MG63 (cell line): ENCODE measurements around the gene MAST1. TPM values are rescaled to one million over a fixed set of nuclear protein-coding genes. Genes with fewer than 3 reads are reported as not detected.
"Not testable (repeated sequence)": the region's sequence is repeated elsewhere in the genome, so short reads cannot be mapped to it uniquely, and the experiment has no call there.

Experiments used
- DNase-seq: peaks from one replicate; pipeline ENCODE4 v3.0.0-alpha.2; 2020
- H3K27me3 ChIP-seq: fragments of 250-450 bp; sonication (Bioruptor Pico); 2 replicates; pipeline ENCODE4 v1.5.1; 2020; ENCODE audit warnings: mild to moderate bottlenecking, moderate library complexity
- H3K36me3 ChIP-seq: fragments of 250-450 bp; sonication (Bioruptor Pico); 2 replicates; pipeline ENCODE4 v1.5.1; 2020; ENCODE audit warnings: mild to moderate bottlenecking, moderate library complexity
- H3K4me3 ChIP-seq: fragments of 250-450 bp; sonication (Bioruptor Pico); 2 replicates; pipeline ENCODE4 v1.5.1; 2020; ENCODE audit warnings: mild to moderate bottlenecking, moderate library complexity
- H3K9me3 ChIP-seq: fragments of 250-450 bp; sonication (Bioruptor Pico); 2 replicates; pipeline ENCODE4 v1.5.1; 2020; ENCODE audit warnings: mild to moderate bottlenecking, moderate library complexity
- total RNA-seq: library from RNA; depleted of rRNA; stranded (reverse); fragments of >200 nt; shearing (Covaris generic); gene quantifications from 2 replicates; pipeline ENCODE4 v1.2.3, GENCODE V29; 2014; ENCODE audit warnings: low replicate concordance

Gene MAST1
- total RNA-seq, 1 experiment from 2014 or later: 3.4 TPM

DNA sequence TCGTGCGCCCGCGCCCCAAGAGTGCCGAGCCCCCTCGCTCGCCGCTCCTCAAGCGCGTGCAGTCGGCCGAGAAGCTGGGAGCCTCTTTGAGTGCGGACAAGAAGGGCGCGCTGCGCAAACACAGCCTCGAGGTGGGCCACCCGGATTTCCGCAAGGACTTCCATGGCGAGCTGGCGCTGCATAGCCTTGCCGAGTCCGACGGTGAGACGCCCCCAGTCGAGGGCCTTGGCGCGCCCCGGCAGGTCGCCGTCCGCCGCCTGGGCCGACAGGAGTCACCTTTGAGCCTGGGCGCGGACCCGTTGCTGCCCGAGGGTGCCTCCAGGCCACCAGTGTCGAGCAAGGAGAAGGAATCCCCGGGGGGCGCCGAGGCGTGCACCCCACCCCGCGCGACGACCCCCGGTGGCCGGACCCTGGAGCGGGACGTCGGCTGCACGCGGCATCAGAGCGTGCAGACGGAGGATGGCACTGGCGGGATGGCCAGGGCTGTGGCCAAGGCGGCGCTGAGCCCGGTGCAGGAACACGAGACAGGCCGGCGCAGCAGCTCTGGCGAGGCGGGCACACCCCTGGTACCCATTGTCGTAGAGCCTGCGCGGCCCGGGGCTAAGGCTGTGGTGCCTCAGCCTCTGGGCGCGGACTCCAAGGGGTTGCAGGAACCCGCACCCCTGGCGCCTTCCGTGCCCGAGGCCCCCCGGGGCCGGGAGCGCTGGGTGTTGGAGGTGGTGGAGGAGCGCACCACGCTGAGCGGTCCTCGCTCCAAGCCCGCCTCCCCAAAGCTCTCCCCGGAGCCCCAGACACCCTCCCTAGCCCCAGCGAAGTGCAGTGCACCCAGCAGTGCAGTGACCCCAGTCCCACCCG is 35.8 kb downstream of the MAST1 start:
- no peak for DNase-seq
- Histone ChIP-seq H3K4me3 (no peak overlapping the region), H3K9me3 (no peaks in the 10 kb centered on the region; the same call in none of the 2 replicates), H3K27me3 (peaks cover 20% of the 10 kb centered on the region), H3K36me3 (no peaks in the 10 kb centered on the region; the same call in 1 of the 2 replicates)

DNA sequence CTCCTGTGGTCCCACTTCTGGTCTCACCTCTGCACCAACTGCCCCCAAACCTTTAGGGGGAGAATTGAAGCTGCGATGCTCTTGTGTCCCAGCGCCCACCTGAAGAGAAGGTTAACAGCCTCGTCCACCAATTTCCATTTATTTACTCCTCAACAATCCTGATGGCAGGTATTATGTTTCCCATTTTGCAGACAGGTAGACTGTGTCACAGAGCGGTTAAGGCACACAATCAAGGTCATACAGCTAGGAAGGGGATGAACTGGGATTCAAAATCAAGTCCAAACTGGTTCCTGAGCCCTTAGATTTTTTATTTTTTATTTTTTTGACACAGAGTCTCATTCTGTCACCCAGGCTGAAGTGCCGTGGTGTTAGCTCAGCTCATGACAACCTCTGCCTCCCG is 36.8 kb downstream of the MAST1 start:
- Histone ChIP-seq H3K4me3 (no peak overlapping the region), H3K9me3 (no peaks in the 10 kb centered on the region; the same call in none of the 2 replicates)
- DNase-seq: no peak

DNA sequence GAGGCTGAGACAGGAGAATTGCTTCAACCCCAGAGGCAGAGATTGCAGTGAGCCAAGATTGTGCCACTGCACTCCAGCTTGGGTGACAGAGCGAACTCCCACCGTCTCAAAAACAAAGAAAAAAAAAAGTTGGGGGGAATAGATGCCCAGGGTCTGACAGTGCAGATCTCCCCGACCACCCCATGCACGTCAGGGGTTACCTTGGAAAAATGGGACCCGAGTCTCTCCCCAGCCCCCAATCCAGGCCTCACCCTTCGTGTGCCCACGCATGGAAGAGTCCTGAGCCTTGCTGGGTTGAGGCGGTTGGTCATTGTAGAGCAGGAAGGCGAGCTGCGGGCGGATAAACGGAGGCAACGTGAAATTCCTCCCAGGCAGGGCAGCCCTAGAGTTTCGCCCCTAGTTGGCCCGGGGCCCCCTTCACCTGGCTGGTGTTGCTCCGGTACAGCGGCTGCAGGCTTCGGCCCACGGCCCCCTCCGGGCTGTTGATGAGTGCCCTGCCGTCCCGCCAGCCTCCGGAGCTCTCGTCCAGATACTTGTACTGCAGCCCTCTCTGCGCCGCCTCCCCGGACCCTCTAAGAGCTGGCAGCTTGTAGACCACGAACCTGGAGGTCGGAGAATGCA is 42.3 kb downstream of the MAST1 start:
- peaks cover 16% of the 10 kb centered on the region for H3K27me3 ChIP-seq
- H3K36me3 ChIP-seq: no peaks in the 10 kb centered on the region; the same call in 1 of the 2 replicates
- peaks cover 37% of the 10 kb centered on the region for H3K9me3 ChIP-seq
- no peak for DNase-seq
- peak overlapping the region; percentile 46 for H3K4me3 ChIP-seq

More for the DNA sequence above, 36.8 kb downstream of the MAST1 start:
- Histone ChIP-seq H3K27me3 (peaks cover 20% of the 10 kb centered on the region), H3K36me3 (no peaks in the 10 kb centered on the region; the same call in 1 of the 2 replicates)

DNA sequence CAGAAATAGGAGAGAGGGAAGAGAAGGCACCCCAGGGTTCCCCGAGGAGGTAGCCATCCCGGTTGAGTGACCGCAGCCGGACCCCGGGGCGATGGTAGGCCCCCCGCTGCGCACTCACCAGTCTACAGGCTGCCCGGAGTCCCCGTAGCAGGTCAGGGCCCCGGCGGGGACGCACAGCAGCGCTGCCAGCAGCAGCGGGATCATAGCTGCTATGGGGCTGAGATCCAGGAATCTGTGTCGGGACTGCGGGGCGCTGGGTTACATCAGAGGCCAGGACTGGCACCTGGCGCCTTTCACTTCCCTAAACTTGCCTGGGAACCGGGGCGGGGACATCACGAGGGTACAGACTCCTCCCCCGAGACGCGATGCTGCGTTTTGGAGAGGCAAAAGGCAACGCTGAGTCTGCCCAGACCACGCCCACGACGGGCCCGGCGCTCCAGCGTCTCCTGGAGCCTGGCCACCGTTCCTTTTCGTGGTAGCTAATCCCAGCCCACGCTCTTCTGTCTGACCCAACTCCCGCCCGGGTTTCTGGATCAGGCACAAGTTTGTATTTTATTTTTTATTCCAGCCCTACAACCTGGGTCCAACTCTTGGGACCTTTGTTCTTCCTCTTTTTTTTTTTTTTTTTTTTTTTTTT is 43.0 kb downstream of the MAST1 start, which contains the start of gene DNASE2:
Gene DNASE2, minus strand, starts transcription at position 278 of the 637 bp plus-strand sequence. Its CDS starts 74 bp downstream, at position 204.
- peaks cover 37% of the 10 kb centered on the region for H3K9me3 ChIP-seq
- peak within 1 kb of the TSS; percentile 46 for H3K4me3 ChIP-seq
- H3K27me3 ChIP-seq: peaks cover 23% of the 10 kb centered on the region
- peak; percentile 99 for DNase-seq
- H3K36me3 ChIP-seq: no peaks in the 10 kb centered on the region; the same call in 1 of the 2 replicates

DNA sequence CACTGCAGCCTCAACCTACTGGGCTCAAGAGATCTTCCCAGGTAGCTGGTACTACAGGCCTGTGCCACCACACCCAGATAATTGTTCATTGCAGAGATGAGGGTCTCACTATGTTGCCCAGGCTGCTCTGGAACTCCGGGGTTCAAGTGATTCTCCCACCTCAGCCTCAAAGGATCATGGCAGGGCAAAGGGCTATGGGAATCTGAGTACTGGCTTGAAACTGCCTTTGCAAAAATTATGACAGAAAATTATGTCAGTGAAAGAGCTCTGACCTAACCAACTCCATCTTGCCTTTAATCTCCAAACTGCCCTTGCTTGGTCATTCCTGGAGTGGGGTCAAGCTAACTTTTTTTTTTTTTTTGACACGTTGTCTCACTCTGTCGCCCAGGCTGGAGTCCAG is 44.3 kb downstream of the MAST1 start:
- peaks cover 37% of the 10 kb centered on the region for H3K9me3 ChIP-seq
- no peak for DNase-seq
- H3K36me3 ChIP-seq: no peaks in the 10 kb centered on the region; the same call in 1 of the 2 replicates
- no peak overlapping the region for H3K4me3 ChIP-seq
- H3K27me3 ChIP-seq: peaks cover 34% of the 10 kb centered on the region

DNA sequence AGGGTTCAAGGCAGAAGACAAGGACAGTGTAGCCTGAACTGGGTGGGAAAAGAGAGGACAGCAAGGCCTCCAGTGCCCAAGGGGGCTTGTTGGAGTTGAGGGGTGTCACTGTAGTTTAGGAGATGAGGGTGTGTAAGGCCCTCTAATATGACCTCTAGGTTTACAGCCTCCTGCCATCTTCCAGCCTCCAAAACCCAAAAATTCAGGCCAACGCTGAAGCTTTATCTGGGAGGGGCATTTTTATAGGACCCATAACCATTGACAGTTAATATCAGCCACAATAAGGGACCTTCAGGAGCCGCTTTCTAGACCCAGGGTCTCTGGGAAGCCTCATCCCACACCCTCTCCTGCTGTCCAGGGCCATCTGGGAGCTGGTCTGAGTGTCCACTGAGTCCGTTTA is 45.9 kb downstream of the MAST1 start:
- Histone ChIP-seq H3K4me3 (no peak overlapping the region), H3K27me3 (peaks cover 32% of the 10 kb centered on the region), H3K36me3 (no peaks in the 10 kb centered on the region), H3K9me3 (peaks cover 37% of the 10 kb centered on the region)
- DNase-seq: no peak

DNA sequence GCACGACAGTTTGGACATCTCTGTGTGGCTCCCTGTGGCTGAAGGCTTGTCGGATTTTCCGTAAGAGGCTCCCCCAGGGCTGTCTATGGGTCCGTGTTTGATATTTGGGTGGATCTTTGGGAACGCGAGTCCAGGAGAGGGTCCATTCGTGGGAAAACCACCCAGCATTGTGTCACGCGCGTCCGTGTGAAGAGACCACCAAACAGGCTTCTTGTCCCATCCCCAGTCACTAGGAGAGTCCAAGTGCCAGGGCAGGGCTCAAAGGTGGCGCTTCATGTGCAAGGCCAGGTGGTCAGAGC is 46.3 kb downstream of the MAST1 start:
- no peak overlapping the region for H3K4me3 ChIP-seq
- DNase-seq: no peak
- peaks cover 37% of the 10 kb centered on the region for H3K9me3 ChIP-seq
- no peaks in the 10 kb centered on the region for H3K36me3 ChIP-seq
- peaks cover 32% of the 10 kb centered on the region for H3K27me3 ChIP-seq

DNA sequence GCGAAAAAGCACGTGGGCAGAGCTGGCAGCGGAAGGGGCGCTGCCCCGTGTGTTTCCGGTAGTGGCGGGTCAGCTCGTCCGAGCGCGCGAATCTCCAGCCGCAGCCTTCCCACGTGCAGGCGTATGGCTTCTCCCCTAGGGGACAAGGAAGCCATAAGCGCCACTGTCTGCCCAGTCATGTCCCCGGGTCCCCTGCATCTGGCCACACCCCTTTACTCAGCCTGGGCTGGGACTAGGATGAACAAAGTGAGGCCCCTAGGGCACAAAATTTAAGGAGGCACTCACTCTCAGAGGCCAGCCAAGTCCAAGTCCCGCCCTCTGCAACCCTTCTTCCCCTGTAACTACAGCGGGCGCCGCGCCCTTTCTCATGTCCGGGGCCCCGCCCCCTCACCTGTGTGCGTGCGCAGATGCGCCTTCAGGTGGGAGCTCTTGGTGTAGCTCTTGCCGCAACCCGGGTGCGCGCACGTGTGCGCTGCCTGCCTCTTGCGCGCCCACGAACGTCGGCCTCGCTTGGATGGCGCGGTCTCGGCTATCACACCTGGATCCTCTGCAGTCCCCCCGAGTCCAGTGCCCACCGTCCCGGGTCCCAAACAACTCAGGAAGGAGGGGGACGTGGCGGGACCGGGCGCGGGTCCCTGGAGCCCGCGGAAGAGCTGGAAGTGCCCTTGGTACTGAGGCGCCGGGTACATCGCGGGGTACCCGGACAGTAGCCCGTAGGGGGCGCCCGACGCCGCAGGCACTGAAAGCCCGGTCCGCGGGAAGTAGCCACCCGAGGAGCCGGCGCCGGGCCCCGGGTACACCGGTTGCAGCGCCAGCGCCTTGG is 46.8 kb downstream of the MAST1 start:
- Histone ChIP-seq H3K9me3 (peaks cover 37% of the 10 kb centered on the region), H3K4me3 (no peak overlapping the region), H3K27me3 (peaks cover 32% of the 10 kb centered on the region), H3K36me3 (no peaks in the 10 kb centered on the region)
- DNase-seq: no peak

DNA sequence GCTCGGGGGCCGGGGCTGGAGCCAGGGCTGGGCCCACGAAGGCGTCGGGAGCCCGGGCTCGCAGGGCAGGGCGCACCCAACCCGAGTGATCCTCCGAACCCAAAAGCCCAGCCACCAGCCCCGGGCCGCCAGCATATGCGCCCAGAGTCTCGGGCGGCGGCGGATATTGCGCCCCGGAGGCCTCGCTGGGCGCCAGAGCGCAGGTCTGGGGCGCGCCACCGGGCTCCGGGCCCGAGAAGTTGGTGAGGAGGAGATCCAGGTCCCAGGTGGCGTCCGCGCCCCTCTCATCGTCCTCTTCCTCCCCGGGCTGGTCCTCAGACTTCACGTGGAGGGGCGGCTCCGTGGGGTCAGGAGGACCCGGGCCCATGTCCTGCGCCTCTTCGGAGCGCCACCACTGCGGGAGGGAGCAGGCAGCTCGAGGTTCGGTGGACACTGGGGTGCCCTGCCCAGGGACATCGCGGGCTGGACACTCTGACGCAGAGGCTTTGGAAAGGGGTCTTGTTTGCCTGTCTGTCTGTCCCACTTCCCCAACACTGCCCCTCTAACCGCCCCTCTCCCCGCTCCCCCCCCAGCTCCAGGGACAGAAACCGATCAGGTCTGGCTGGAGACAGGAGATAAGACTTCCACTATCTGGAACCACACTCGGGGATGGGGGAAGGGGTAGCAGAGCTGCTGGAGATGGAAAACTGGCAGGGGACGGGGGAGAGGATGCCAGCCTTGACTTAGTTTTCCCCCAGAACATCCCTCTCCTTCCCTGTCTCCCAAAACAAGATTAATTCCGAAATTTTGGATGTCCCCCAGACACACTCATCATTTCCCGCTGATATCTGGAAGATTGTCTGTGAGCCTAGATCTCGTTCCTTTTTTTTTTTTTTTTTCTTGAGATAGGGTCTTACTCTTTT is 47.7 kb downstream of the MAST1 start:
- H3K4me3 ChIP-seq: no peak overlapping the region
- H3K36me3 ChIP-seq: no peaks in the 10 kb centered on the region
- DNase-seq: no peak
- peaks cover 32% of the 10 kb centered on the region for H3K27me3 ChIP-seq
- peaks cover 37% of the 10 kb centered on the region for H3K9me3 ChIP-seq

DNA sequence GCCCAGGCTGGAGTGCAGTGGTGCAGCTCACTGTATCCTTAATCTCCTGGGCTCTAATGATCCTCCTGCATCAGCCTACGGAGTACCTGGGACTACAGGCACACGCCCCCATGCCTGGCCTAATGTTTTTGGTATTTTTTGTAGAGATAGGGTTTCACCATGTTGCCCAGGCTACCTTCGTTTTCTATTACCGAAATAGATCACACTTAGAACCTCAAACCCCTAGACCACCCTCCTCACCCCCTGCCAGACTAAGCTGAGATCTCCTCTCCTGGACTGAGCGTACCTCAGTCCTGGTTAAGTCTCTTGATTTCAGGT is 48.3 kb downstream of the MAST1 start:
- Histone ChIP-seq H3K27me3 (peaks cover 32% of the 10 kb centered on the region), H3K9me3 (peaks cover 37% of the 10 kb centered on the region), H3K4me3 (no peak overlapping the region), H3K36me3 (no peaks in the 10 kb centered on the region)
- DNase-seq: no peak

DNA sequence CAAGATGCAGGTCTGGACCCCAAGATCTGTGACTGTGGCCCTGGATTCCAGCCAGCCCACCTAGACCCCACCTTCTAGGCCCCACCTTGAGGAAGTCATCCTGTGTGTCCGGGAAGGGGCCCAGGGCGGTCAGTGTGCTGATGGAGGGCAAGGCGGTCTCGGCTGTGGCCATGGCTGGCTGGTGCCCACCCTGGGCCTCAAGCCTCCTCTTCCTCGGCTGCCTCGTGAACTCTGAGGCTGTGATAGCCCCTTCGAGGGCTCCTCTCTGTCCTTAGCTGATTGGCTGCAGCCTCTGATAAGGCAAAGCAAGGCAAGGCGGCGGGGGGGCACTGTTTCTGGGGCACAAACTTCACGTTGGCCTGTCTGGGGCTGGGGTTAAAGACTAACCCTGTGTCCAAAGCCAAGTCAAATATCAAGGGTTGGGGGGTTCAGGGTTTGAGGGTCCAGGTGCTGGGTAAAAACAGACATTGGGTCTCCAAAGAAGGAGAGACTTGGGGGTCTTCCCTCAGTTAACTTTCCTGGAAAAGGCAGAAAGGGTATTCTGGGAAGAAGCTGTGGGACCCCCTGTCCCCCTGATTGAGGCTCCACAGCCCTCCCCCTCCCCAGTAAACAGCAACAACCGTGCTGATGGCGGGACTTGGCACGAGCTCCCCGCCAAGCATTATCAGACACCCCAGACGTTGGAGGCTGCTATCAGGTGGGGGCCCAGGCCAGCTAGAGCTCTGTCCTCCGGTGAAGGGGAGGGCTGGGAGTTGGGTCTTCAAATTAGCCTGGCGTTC is 48.8 kb downstream of the MAST1 start, which contains the start of gene KLF1:
Gene KLF1, minus strand, starts transcription at position 233 of the 779 bp plus-strand sequence. Its CDS starts 61 bp downstream, at position 172.
- H3K27me3 ChIP-seq: peaks cover 32% of the 10 kb centered on the region

DNA sequence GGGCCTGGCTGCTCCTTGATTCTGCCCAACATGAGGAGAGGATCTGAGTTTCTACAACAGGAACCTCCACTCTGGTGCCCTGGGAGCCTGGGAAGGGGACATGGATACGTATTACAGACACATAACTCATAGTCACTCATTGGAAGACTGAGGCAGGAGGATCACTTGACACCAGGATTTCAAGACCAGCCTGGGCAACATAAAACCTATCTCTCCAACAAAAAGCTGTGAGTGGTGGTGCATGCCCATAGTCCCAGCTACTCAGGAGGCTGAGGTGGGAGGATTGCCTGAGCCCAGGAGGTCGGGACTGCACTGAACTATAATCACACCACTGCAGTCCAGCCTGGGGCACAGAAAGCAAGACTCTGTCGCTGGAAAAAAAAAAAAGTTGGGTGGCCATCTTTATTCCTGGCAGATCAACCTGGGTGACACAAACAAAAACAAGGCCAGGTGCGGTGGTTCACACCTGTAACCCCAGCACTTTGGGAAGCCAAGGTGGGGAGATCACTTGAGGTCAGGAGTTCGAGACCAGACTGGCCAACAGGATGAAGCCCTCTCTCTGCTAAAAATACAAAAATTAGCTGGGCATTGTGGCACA is 49.8 kb downstream of the MAST1 start:
- Histone ChIP-seq H3K36me3 (peaks cover 2% of the 10 kb centered on the region), H3K9me3 (peaks cover 25% of the 10 kb centered on the region), H3K4me3 (no peak overlapping the region), H3K27me3 (peaks cover 30% of the 10 kb centered on the region)
- no peak for DNase-seq

More for the DNA sequence above, 48.8 kb downstream of the MAST1 start, which contains the start of gene KLF1:
- H3K9me3 ChIP-seq: peaks cover 33% of the 10 kb centered on the region
- H3K4me3 ChIP-seq: no peak within 1 kb of the TSS
- no peak for DNase-seq
- no peaks in the 10 kb centered on the region for H3K36me3 ChIP-seq

DNA sequence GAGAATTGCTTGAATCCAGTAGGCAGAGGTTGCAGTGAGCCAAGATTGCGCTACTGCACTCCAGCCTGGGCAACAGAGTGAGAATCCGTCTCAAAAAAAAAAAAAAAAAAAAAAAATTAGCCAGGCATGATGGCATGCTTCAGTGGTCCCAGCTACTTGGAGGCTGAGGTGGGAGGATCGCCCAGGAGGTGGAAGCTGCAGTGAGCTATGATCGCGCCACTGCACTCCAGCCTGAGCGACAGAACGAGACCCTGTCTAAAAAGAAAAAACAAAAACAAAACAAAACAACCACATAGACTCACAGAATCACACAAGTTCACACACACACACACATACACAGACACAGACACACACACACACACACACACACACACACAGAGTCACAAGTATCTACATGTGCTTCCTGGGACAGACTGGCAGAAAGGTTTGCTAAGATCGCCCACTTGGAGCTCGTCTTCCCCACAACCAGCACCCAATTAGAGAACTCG is 52.0 kb downstream of the MAST1 start:
- H3K36me3 ChIP-seq: peaks cover 13% of the 10 kb centered on the region
- peak overlapping the region; percentile 94 for H3K4me3 ChIP-seq
- H3K9me3 ChIP-seq, DNase-seq: not testable (repeated sequence)
- H3K27me3 ChIP-seq: peaks cover 22% of the 10 kb centered on the region

DNA sequence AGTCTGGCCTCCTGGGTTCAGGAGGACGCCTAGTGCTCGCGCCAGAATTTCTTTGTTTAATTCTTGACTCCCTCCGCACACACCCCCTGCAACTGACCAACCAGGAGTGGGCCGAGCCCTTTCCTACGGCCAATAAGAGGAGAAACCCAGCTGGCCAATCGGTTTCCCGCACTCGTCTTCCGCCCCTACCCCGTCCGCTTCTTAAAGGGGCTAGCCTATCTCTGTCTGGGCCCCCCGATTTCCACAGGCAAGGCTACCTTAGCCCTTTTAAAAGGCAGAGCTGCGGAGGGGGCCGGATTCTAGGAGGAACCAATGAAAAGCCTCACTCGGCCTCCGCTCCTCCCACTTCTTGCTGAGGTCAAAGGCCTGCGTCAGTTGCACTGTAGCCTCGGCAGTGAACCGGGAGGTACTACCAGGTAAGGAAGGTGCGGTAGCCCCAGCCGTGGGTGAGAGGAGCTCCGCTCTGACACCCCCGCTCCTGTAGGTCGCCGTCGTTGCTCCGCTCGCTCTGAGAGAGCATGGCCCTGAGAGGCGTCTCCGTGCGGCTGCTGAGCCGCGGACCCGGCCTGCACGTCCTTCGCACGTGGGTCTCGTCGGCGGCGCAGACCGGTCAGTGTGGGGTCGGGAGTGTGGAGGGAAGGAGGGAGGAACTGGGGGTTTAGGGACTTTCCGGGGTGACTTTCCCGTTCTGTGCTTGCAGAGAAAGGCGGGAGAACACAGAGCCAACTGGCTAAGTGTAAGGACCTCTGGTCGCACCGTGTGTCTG is 52.7 kb downstream of the MAST1 start, which contains the start of gene GCDH:
Gene GCDH, plus strand, starts transcription at position 374 of the 766 bp plus-strand sequence. Its CDS starts 145 bp downstream, at position 519.
- Histone ChIP-seq H3K4me3 (peak within 1 kb of the TSS; percentile 94), H3K9me3 (no peaks in the 10 kb centered on the region; the same call in 1 of the 2 replicates), H3K27me3 (peaks cover 15% of the 10 kb centered on the region), H3K36me3 (peaks cover 13% of the 10 kb centered on the region)
- peak; percentile 100 for DNase-seq
